T-helper 1 cell treated with Interleukin-12 subunit alpha and Interleukin-12 subunit beta and Interleukin-4 antibody, amounts not matched to agents 30 μg/mL and 1 μg/mL, for 36 hours (primary cell): ENCODE measurements around the gene FNDC3B.

Source experiments
- H3K27ac Mint-ChIP-seq: one replicate; pipeline ENCODE4 v1.8.0; 2021; ENCODE audit warnings: mild to moderate bottlenecking, mixed read lengths
- H3K27me3 Mint-ChIP-seq: one replicate; pipeline ENCODE4 v1.8.0; 2021; ENCODE audit warnings: low read depth, mixed read lengths
- H3K36me3 Mint-ChIP-seq: one replicate; pipeline ENCODE4 v1.8.0; 2021; ENCODE audit warnings: low read depth, mixed read lengths
- H3K4me1 Mint-ChIP-seq: one replicate; pipeline ENCODE4 v1.8.0; 2021; ENCODE audit warnings: low read depth, mixed read lengths
- H3K4me3 Mint-ChIP-seq: one replicate; pipeline ENCODE4 v1.8.0; 2021; ENCODE audit warnings: mild to moderate bottlenecking, moderate library complexity, mixed read lengths
- H3K9me3 Mint-ChIP-seq: one replicate; pipeline ENCODE4 v1.8.0; 2021; ENCODE audit warnings: mixed read lengths

Gene FNDC3B

GRCh38 chr3:172203522-172204258 lies 164.3 kb downstream of the FNDC3B start:
- H3K27me3 Mint-ChIP-seq, result no peaks in the 10 kb centered on the region
- peaks cover 26% of the 10 kb centered on the region for H3K9me3 Mint-ChIP-seq
- H3K27ac Mint-ChIP-seq, result no peak overlapping the region
- peaks cover 14% of the 10 kb centered on the region for H3K36me3 Mint-ChIP-seq
- no peak overlapping the region for H3K4me3 Mint-ChIP-seq
- H3K4me1 Mint-ChIP-seq, result no peaks in the 10 kb centered on the region

- no peaks in the 10 kb centered on the region for H3K27me3 Mint-ChIP-seq
- H3K9me3 Mint-ChIP-seq, result peaks cover 26% of the 10 kb centered on the region
- H3K4me1 Mint-ChIP-seq, result no peaks in the 10 kb centered on the region
- no peak overlapping the region for H3K4me3 Mint-ChIP-seq
- H3K27ac Mint-ChIP-seq, result no peak overlapping the region
- peaks cover 14% of the 10 kb centered on the region for H3K36me3 Mint-ChIP-seq
These were observed 165.3 kb downstream of the FNDC3B start for GRCh38 chr3:172204716-172205115.

GRCh38 chr3:172208586-172209332 lies 169.4 kb downstream of the FNDC3B start:
- H3K27ac Mint-ChIP-seq, result no peak overlapping the region
- H3K27me3 Mint-ChIP-seq, result no peaks in the 10 kb centered on the region
- H3K36me3 Mint-ChIP-seq, result peaks cover 14% of the 10 kb centered on the region
- H3K9me3 Mint-ChIP-seq, result peaks cover 25% of the 10 kb centered on the region
- no peak overlapping the region for H3K4me3 Mint-ChIP-seq
- peaks cover 4% of the 10 kb centered on the region for H3K4me1 Mint-ChIP-seq

- Mint-ChIP-seq H3K36me3 (peaks cover 12% of the 10 kb centered on the region), H3K27me3 (no peaks in the 10 kb centered on the region), H3K27ac (no peak overlapping the region), H3K9me3 (peaks cover 20% of the 10 kb centered on the region), H3K4me1 (peaks cover 4% of the 10 kb centered on the region), H3K4me3 (no peak overlapping the region)
These were observed 170.2 kb downstream of the FNDC3B start for GRCh38 chr3:172209333-172210321.

GRCh38 chr3:172210355-172210754 lies 171.0 kb downstream of the FNDC3B start:
- no peaks in the 10 kb centered on the region for H3K27me3 Mint-ChIP-seq
- peaks cover 9% of the 10 kb centered on the region for H3K36me3 Mint-ChIP-seq
- no peak overlapping the region for H3K4me3 Mint-ChIP-seq
- H3K4me1 Mint-ChIP-seq, result peaks cover 4% of the 10 kb centered on the region
- no peak overlapping the region for H3K27ac Mint-ChIP-seq
- H3K9me3 Mint-ChIP-seq, result peaks cover 12% of the 10 kb centered on the region

- Mint-ChIP-seq H3K9me3 (peaks cover 5% of the 10 kb centered on the region), H3K36me3 (peaks cover 3% of the 10 kb centered on the region), H3K4me1 (peaks cover 4% of the 10 kb centered on the region), H3K27me3 (no peaks in the 10 kb centered on the region), H3K4me3 (no peak overlapping the region), H3K27ac (no peak overlapping the region)
These were observed 171.7 kb downstream of the FNDC3B start for GRCh38 chr3:172211123-172211522.

- Mint-ChIP-seq H3K27ac (no peak overlapping the region), H3K4me1 (peaks cover 5% of the 10 kb centered on the region), H3K36me3 (no peaks in the 10 kb centered on the region), H3K27me3 (no peaks in the 10 kb centered on the region), H3K4me3 (no peak overlapping the region), H3K9me3 (no peaks in the 10 kb centered on the region)
These were observed 173.8 kb downstream of the FNDC3B start for GRCh38 chr3:172213200-172213599.

- H3K4me1 Mint-ChIP-seq, result peaks cover 7% of the 10 kb centered on the region
- no peak overlapping the region for H3K27ac Mint-ChIP-seq
- no peaks in the 10 kb centered on the region for H3K27me3 Mint-ChIP-seq
- H3K9me3 Mint-ChIP-seq, result no peaks in the 10 kb centered on the region
- H3K4me3 Mint-ChIP-seq, result no peak overlapping the region
- no peaks in the 10 kb centered on the region for H3K36me3 Mint-ChIP-seq
These were observed 174.5 kb downstream of the FNDC3B start for GRCh38 chr3:172213904-172214303.

- H3K4me1 Mint-ChIP-seq, result peaks cover 7% of the 10 kb centered on the region
- no peak overlapping the region for H3K4me3 Mint-ChIP-seq
- H3K9me3 Mint-ChIP-seq, result no peaks in the 10 kb centered on the region
- no peaks in the 10 kb centered on the region for H3K27me3 Mint-ChIP-seq
- H3K36me3 Mint-ChIP-seq, result peaks cover 3% of the 10 kb centered on the region
- no peak overlapping the region for H3K27ac Mint-ChIP-seq
These were observed 176.9 kb downstream of the FNDC3B start for GRCh38 chr3:172216267-172216666.

GRCh38 chr3:172216911-172217310 lies 177.5 kb downstream of the FNDC3B start:
- no peak overlapping the region for H3K4me3 Mint-ChIP-seq
- no peaks in the 10 kb centered on the region for H3K27me3 Mint-ChIP-seq
- H3K9me3 Mint-ChIP-seq, result no peaks in the 10 kb centered on the region
- no peak overlapping the region for H3K27ac Mint-ChIP-seq
- peaks cover 3% of the 10 kb centered on the region for H3K36me3 Mint-ChIP-seq
- H3K4me1 Mint-ChIP-seq, result peaks cover 7% of the 10 kb centered on the region

- no peak overlapping the region for H3K27ac Mint-ChIP-seq
- no peaks in the 10 kb centered on the region for H3K9me3 Mint-ChIP-seq
- H3K27me3 Mint-ChIP-seq, result no peaks in the 10 kb centered on the region
- H3K4me3 Mint-ChIP-seq, result no peak overlapping the region
- H3K36me3 Mint-ChIP-seq, result peaks cover 3% of the 10 kb centered on the region
- peaks cover 6% of the 10 kb centered on the region for H3K4me1 Mint-ChIP-seq
These were observed 178.5 kb downstream of the FNDC3B start for GRCh38 chr3:172217877-172218276.

GRCh38 chr3:172218350-172219323 lies 179.3 kb downstream of the FNDC3B start:
- Mint-ChIP-seq H3K27ac (no peak overlapping the region), H3K4me1 (peaks cover 3% of the 10 kb centered on the region), H3K9me3 (no peaks in the 10 kb centered on the region), H3K27me3 (no peaks in the 10 kb centered on the region), H3K36me3 (peaks cover 3% of the 10 kb centered on the region), H3K4me3 (no peak overlapping the region)

GRCh38 chr3:172219750-172220149 lies 180.4 kb downstream of the FNDC3B start:
- Mint-ChIP-seq H3K27ac (no peak overlapping the region), H3K4me3 (no peak overlapping the region), H3K4me1 (peaks cover 5% of the 10 kb centered on the region), H3K9me3 (no peaks in the 10 kb centered on the region), H3K27me3 (no peaks in the 10 kb centered on the region), H3K36me3 (peaks cover 6% of the 10 kb centered on the region)
